ENCODE measurements around the gene CXCL10. TPM values are rescaled to one million over a fixed set of nuclear protein-coding genes. Genes with fewer than 3 reads are reported as not detected.

Gene CXCL10
- total and polyA plus RNA-seq, 10 of the 15 experiments (the other 5 are each of a cell fraction or from before 2014, with no cell fraction given), result 0.46 to 19.5 (median 2.6) TPM

DNA sequence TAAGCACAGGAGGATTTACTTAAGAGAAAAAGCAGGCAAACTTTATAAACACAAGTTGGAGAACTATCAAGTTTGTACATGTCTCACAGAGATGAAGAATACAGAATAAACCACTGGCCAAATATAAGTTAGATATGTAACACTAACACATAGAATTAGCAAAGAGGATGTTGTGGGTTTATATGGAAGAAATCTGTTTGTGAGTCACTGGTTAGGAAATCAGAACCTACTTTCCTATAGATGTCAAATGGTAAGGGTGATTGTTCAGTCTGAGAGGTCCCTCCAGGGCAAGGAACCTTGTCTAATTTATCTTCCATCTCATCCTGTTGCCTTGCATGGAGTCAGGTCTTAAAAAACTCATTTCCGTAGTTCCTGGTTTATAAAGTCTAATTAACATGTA lies 36.5 kb upstream of the CXCL10 start (continued):
- TF ChIP-seq, protein P1, sequence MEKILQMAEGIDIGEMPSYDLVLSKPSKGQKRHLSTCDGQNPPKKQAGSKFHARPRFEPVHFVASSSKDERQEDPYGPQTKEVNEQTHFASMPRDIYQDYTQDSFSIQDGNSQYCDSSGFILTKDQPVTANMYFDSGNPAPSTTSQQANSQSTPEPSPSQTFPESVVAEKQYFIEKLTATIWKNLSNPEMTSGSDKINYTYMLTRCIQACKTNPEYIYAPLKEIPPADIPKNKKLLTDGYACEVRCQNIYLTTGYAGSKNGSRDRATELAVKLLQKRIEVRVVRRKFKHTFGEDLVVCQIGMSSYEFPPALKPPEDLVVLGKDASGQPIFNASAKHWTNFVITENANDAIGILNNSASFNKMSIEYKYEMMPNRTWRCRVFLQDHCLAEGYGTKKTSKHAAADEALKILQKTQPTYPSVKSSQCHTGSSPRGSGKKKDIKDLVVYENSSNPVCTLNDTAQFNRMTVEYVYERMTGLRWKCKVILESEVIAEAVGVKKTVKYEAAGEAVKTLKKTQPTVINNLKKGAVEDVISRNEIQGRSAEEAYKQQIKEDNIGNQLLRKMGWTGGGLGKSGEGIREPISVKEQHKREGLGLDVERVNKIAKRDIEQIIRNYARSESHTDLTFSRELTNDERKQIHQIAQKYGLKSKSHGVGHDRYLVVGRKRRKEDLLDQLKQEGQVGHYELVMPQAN (conservative IDR thresholded peaks at IDR 0.05), result no peak
- TF ChIP-seq CBX3 (IDR thresholded peaks at IDR 0.05; ENCODE audit: borderline replicate concordance, low read depth) (no peak), MEF2A (IDR thresholded peaks at IDR 0.05; ENCODE audit: insufficient read depth, low read depth, low read length) (no peak), MYC (IDR thresholded peaks at IDR 0.05; ENCODE audit: insufficient read depth, insufficient read length, insufficient replicate concordance, low read length, severe bottlenecking) (no peak), SP1 (IDR thresholded peaks at IDR 0.05; ENCODE audit: low read depth, low read length) (no peak), SMAD1 (IDR thresholded peaks at IDR 0.05; ENCODE audit: low read depth, partially characterized antibody) (no peak), ZNF24 (IDR thresholded peaks at IDR 0.05) (no peak), ZNF622 (IDR thresholded peaks at IDR 0.05) (no peak)

DNA sequence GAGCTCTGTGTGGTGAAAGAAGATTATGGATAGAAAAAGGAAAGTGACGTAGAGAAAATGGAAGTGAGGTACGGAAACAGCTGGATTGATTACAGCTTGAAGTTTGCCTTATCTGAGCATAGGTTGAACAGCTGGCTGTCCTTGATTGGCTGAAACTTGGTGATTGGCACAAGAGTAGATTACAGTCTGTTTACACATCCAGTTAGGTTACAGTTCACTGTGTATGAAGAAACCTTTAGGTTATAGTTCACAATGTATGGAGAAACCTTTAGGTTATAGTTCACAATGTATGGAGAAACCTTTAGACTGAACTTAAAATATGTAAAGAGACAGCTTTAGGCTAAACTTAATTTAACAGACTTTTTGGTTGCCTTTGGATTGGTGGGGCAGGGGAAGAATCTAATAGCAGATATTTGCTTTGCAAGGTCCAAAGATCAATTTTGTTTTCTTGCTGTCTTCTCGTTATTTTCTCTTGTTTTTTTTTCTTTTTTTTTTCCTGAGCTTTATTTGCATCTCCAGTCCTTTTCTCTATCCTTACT lies 35.7 kb upstream of the CXCL10 start:
- H3K4me1 ChIP-seq (ENCODE audit: control insufficient read depth, insufficient read depth, low read length), result peaks cover 32% of the 10 kb centered on the region
- H2AFZ ChIP-seq (ENCODE audit: control insufficient read depth, low read depth, low read length), result no peak overlapping the region
- no peaks in the 10 kb centered on the region for H3K9me3 ChIP-seq (replicated peaks; ENCODE audit: control insufficient read depth, insufficient read depth, low read length)
- DNase-seq (ENCODE audit: low read depth, low spot score) (no peak), ATAC-seq (no peak; the same call in 2 of the 3 replicates), FAIRE-seq (no peak)
- no peak overlapping the region for H3K4me3 ChIP-seq
- CTCF ChIA-PET, result interaction anchor here (0.6 to 2.5 kb wide), 13 partner anchors 8 to 1600 kb away, joined by 3 to 24 read pairs (median 4); partner anchors contain the start of gene SDAD1
- no peak overlapping the region for H3K9ac ChIP-seq (ENCODE audit: control insufficient read depth, insufficient read depth, low read length)
- 24% methylated on average over 3 of the region's 3 CpGs for WGBS (ENCODE audit: insufficient coverage, insufficient replicate concordance, low lambda C conversion rate, missing lambda C conversion rate)
- peak overlapping the region; percentile 30; the same call in 1 of the 2 replicates for H3K4me2 ChIP-seq (ENCODE audit: control insufficient read depth, insufficient read depth)
- no peaks in the 10 kb centered on the region for H3K36me3 ChIP-seq (ENCODE audit: control insufficient read depth in 2 of 2, insufficient read depth in 2 of 2, low read length in 1 of 2)
- H3K79me2 ChIP-seq (ENCODE audit: control insufficient read depth, insufficient read depth, low read length), result no peaks in the 10 kb centered on the region
- in situ Hi-C loops (cut with MboI) (no loop called here), intact Hi-C loops (cut with micrococcal nuclease; ENCODE audit: unreplicated experiment) (loop anchor here (5.0 kb wide), 1 partner anchor 47 kb away; no protein-coding TSS in a partner anchor)
- H3K27me3 ChIP-seq (replicated peaks in 1 of 2; ENCODE audit: control insufficient read depth in 2 of 2, insufficient read depth in 2 of 2, low read length in 1 of 2), result peaks cover 0 to under 1% of the 10 kb centered on the region in 2 experiments; a peak in 1 of 4 replicates
- no TSS peak for BruUV-seq (replicated peaks)
- SMC1A ChIA-PET (ENCODE audit: uncharacterized antibody, unreplicated experiment), result interaction anchor here (0.8 to 8.0 kb wide), 12 partner anchors 8 to 80 kb away, joined by 3 to 95 read pairs (median 4); partner anchors contain the start of genes CXCL9 and SDAD1
- POLR2A ChIA-PET, result no interaction called here
- H4K20me1 ChIP-seq (ENCODE audit: control insufficient read depth, insufficient read depth), result no peaks in the 10 kb centered on the region
- TF ChIP-seq, protein P2, sequence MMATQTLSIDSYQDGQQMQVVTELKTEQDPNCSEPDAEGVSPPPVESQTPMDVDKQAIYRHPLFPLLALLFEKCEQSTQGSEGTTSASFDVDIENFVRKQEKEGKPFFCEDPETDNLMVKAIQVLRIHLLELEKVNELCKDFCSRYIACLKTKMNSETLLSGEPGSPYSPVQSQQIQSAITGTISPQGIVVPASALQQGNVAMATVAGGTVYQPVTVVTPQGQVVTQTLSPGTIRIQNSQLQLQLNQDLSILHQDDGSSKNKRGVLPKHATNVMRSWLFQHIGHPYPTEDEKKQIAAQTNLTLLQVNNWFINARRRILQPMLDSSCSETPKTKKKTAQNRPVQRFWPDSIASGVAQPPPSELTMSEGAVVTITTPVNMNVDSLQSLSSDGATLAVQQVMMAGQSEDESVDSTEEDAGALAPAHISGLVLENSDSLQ (IDR thresholded peaks at IDR 0.05), result peak; percentile 88
- no peak for TF ChIP-seq NR2C2 (IDR thresholded peaks at IDR 0.05; ENCODE audit: borderline replicate concordance, control insufficient read depth, insufficient read length, low read depth)
- no peak overlapping the region for H3K27ac ChIP-seq (ENCODE audit: control insufficient read depth, insufficient read depth)
- RAD21 ChIA-PET (ENCODE audit: unreplicated experiment), result interaction anchor here (0.8 to 2.4 kb wide), 3 partner anchors 47 to 63 kb away, joined by 4 to 13 read pairs (median 5); no protein-coding TSS in a partner anchor

All from GM12878 (cell line).